Mesendoderm (in vitro differentiated cells): ENCODE results near the gene DSCAML1.

ENCODE experiments used
- DNase-seq: peaks from one replicate; pipeline ENCODE4 v3.0.0; 2013
- H2AK5ac ChIP-seq: 2 replicates; pipeline ENCODE4 v1.6.1; 2013; ENCODE audit warnings: low read length, inconsistent platforms
- H2BK120ac ChIP-seq: 2 replicates; pipeline ENCODE4 v1.6.1; 2013; ENCODE audit warnings: low read depth, mild to moderate bottlenecking, low read length, moderate library complexity, mixed read lengths
- H2BK15ac ChIP-seq: replicated peaks from 2 replicates; pipeline ENCODE4 v1.6.1; 2013; ENCODE audit warnings: low read depth, mild to moderate bottlenecking, moderate library complexity
- H2BK5ac ChIP-seq: 2 replicates; pipeline ENCODE4 v1.6.1; 2013; ENCODE audit warnings: low read length, inconsistent platforms
- H3K18ac ChIP-seq: 2 replicates; pipeline ENCODE4 v1.6.1; 2013; ENCODE audit warnings: mild to moderate bottlenecking, low read length, mixed read lengths
- H3K23ac ChIP-seq: one replicate; pipeline ENCODE4 v1.6.1; 2013; ENCODE audit warnings: low read length
- H3K27ac ChIP-seq: 2 replicates; pipeline ENCODE4 v1.5.1; 2013; ENCODE audit warnings: low read depth, mild to moderate bottlenecking, inconsistent platforms, low read length, moderate library complexity
- H3K27me3 ChIP-seq: 2 replicates; pipeline ENCODE4 v1.6.1; 2013; ENCODE audit warnings: low read length, control low read depth, mild to moderate bottlenecking, inconsistent platforms; ENCODE audit not compliant: insufficient read depth, poor library complexity
- H3K36me3 ChIP-seq: 2 replicates; pipeline ENCODE4 v1.6.1; 2013; ENCODE audit warnings: low read length, inconsistent platforms; ENCODE audit not compliant: control insufficient read depth, insufficient read depth
- H3K4ac ChIP-seq: one replicate; pipeline ENCODE4 v1.6.1; 2013; ENCODE audit warnings: low read depth, mild to moderate bottlenecking, low read length, moderate library complexity
- H3K4me1 ChIP-seq: 2 replicates; pipeline ENCODE4 v1.6.1; 2013; ENCODE audit warnings: low read depth, low read length, inconsistent platforms; ENCODE audit not compliant: control insufficient read depth
- H3K4me2 ChIP-seq: 2 replicates; pipeline ENCODE4 v1.6.1; 2013; ENCODE audit warnings: low read length
- H3K4me3 ChIP-seq: 2 replicates; pipeline ENCODE4 v1.5.1; 2013; ENCODE audit warnings: mild to moderate bottlenecking, low read length
- H3K56ac ChIP-seq: one replicate; pipeline ENCODE4 v1.6.1; 2013; ENCODE audit warnings: low read length
- H3K79me1 ChIP-seq: 2 replicates; pipeline ENCODE4 v1.6.1; 2013; ENCODE audit warnings: low read length, inconsistent platforms
- H3K79me2 ChIP-seq: 2 replicates; pipeline ENCODE4 v1.6.1; 2013; ENCODE audit warnings: mild to moderate bottlenecking, low read length; ENCODE audit not compliant: control insufficient read depth, insufficient read depth
- H3K9ac ChIP-seq: 2 replicates; pipeline ENCODE4 v1.6.1; 2013; ENCODE audit warnings: low read length, inconsistent platforms
- H4K5ac ChIP-seq: one replicate; pipeline ENCODE4 v1.6.1; 2013; ENCODE audit warnings: low read length
- H4K8ac ChIP-seq: one replicate; pipeline ENCODE4 v1.6.1; 2013; ENCODE audit warnings: low read depth, mild to moderate bottlenecking, control low read depth, low read length, moderate library complexity
- WGBS: extraction: QIAGEN DNeasy Blood & Tissue Kit; methylation state at CpG from one replicate; pipeline ENCODE4 v1.1.7; 2013; ENCODE audit warnings: low lambda C conversion rate, missing lambda C conversion rate; ENCODE audit not compliant: insufficient coverage; ENCODE audit errors: extremely low coverage; 5-methylcytosine and 5-hydroxymethylcytosine counted together

The DSCAML1 gene

GRCh38 chr11:117759305-117759704 is 37.7 kb downstream of the DSCAML1 start:
- no peak overlapping the region for H3K4me2 ChIP-seq
- H3K79me2 ChIP-seq: no peaks in the 10 kb centered on the region
- no peak overlapping the region for H2BK120ac ChIP-seq
- H3K4ac ChIP-seq: no peak overlapping the region
- no peak overlapping the region for H3K18ac ChIP-seq
- no peak overlapping the region for H2BK5ac ChIP-seq
- H3K23ac ChIP-seq: no peak overlapping the region
- no peaks in the 10 kb centered on the region for H3K36me3 ChIP-seq
- H4K5ac ChIP-seq: no peak overlapping the region
- H2AK5ac ChIP-seq: no peak overlapping the region
- no peaks in the 10 kb centered on the region for H3K79me1 ChIP-seq
- no peak overlapping the region for H3K56ac ChIP-seq
- no peak overlapping the region for H3K4me3 ChIP-seq
- no peaks in the 10 kb centered on the region for H3K4me1 ChIP-seq
- DNase-seq: no peak
- no peak overlapping the region for H2BK15ac ChIP-seq
- H3K9ac ChIP-seq: no peak overlapping the region
- no peak overlapping the region for H4K8ac ChIP-seq
- no peaks in the 10 kb centered on the region for H3K27me3 ChIP-seq
- no peak overlapping the region for H3K27ac ChIP-seq
- WGBS: no CpG with 5 or more reads among the region's 8 CpGs

- no peaks in the 10 kb centered on the region for H3K4me1 ChIP-seq
- H3K79me2 ChIP-seq: no peaks in the 10 kb centered on the region
- no peak overlapping the region for H3K27ac ChIP-seq
- H2BK15ac ChIP-seq: no peak overlapping the region
- no peak overlapping the region for H3K56ac ChIP-seq
- H3K27me3 ChIP-seq: no peaks in the 10 kb centered on the region
- H4K8ac ChIP-seq: no peak overlapping the region
- no peak overlapping the region for H3K4me2 ChIP-seq
- H3K79me1 ChIP-seq: no peaks in the 10 kb centered on the region
- H2AK5ac ChIP-seq: no peak overlapping the region
- no peak overlapping the region for H3K18ac ChIP-seq
- H2BK120ac ChIP-seq: no peak overlapping the region
- no peak overlapping the region for H3K4me3 ChIP-seq
- H4K5ac ChIP-seq: no peak overlapping the region
- no peak overlapping the region for H3K23ac ChIP-seq
- DNase-seq: no peak
- WGBS: no CpG with 5 or more reads among the region's 4 CpGs
- H3K4ac ChIP-seq: no peak overlapping the region
- H3K36me3 ChIP-seq: no peaks in the 10 kb centered on the region
- H3K9ac ChIP-seq: no peak overlapping the region
- no peak overlapping the region for H2BK5ac ChIP-seq
Observed at GRCh38 chr11:117754030-117754429, 43.0 kb downstream of the DSCAML1 start.

GRCh38 chr11:117752721-117753237 is 44.2 kb downstream of the DSCAML1 start:
- no peaks in the 10 kb centered on the region for H3K27me3 ChIP-seq
- H3K56ac ChIP-seq: no peak overlapping the region
- H4K5ac ChIP-seq: no peak overlapping the region
- no peaks in the 10 kb centered on the region for H3K79me1 ChIP-seq
- H3K36me3 ChIP-seq: no peaks in the 10 kb centered on the region
- no peak overlapping the region for H3K27ac ChIP-seq
- DNase-seq: no peak
- no CpG with 5 or more reads among the region's 9 CpGs for WGBS
- H2BK5ac ChIP-seq: no peak overlapping the region
- no peak overlapping the region for H4K8ac ChIP-seq
- no peak overlapping the region for H3K4ac ChIP-seq
- no peak overlapping the region for H3K4me2 ChIP-seq
- no peaks in the 10 kb centered on the region for H3K79me2 ChIP-seq
- no peak overlapping the region for H3K9ac ChIP-seq
- no peak overlapping the region for H3K4me3 ChIP-seq
- no peak overlapping the region for H2BK15ac ChIP-seq
- no peak overlapping the region for H3K23ac ChIP-seq
- no peak overlapping the region for H2AK5ac ChIP-seq
- H2BK120ac ChIP-seq: no peak overlapping the region
- no peak overlapping the region for H3K18ac ChIP-seq
- no peaks in the 10 kb centered on the region for H3K4me1 ChIP-seq

GRCh38 chr11:117752071-117752470 is 44.9 kb downstream of the DSCAML1 start:
- H4K8ac ChIP-seq: no peak overlapping the region
- no peak overlapping the region for H2BK5ac ChIP-seq
- H3K4me2 ChIP-seq: no peak overlapping the region
- no CpG with 5 or more reads among the region's 2 CpGs for WGBS
- H3K79me2 ChIP-seq: no peaks in the 10 kb centered on the region
- no peak overlapping the region for H2BK120ac ChIP-seq
- no peak overlapping the region for H3K9ac ChIP-seq
- DNase-seq: no peak
- H3K36me3 ChIP-seq: no peaks in the 10 kb centered on the region
- H2BK15ac ChIP-seq: no peak overlapping the region
- no peak overlapping the region for H3K56ac ChIP-seq
- no peaks in the 10 kb centered on the region for H3K27me3 ChIP-seq
- no peak overlapping the region for H3K4ac ChIP-seq
- no peak overlapping the region for H3K27ac ChIP-seq
- H2AK5ac ChIP-seq: no peak overlapping the region
- no peak overlapping the region for H3K18ac ChIP-seq
- no peaks in the 10 kb centered on the region for H3K79me1 ChIP-seq
- no peak overlapping the region for H3K23ac ChIP-seq
- H4K5ac ChIP-seq: no peak overlapping the region
- H3K4me3 ChIP-seq: no peak overlapping the region
- H3K4me1 ChIP-seq: no peaks in the 10 kb centered on the region

- no peaks in the 10 kb centered on the region for H3K4me1 ChIP-seq
- H3K9ac ChIP-seq: no peak overlapping the region
- H3K36me3 ChIP-seq: no peaks in the 10 kb centered on the region
- no peaks in the 10 kb centered on the region for H3K79me2 ChIP-seq
- WGBS: 100% methylated on average over 2 of the region's 14 CpGs
- no peak overlapping the region for H3K56ac ChIP-seq
- DNase-seq: no peak
- no peak overlapping the region for H3K27ac ChIP-seq
- no peak overlapping the region for H3K18ac ChIP-seq
- H2BK5ac ChIP-seq: no peak overlapping the region
- no peaks in the 10 kb centered on the region for H3K27me3 ChIP-seq
- no peak overlapping the region for H2BK120ac ChIP-seq
- H4K8ac ChIP-seq: no peak overlapping the region
- no peak overlapping the region for H3K4me2 ChIP-seq
- no peak overlapping the region for H2BK15ac ChIP-seq
- H3K79me1 ChIP-seq: no peaks in the 10 kb centered on the region
- no peak overlapping the region for H4K5ac ChIP-seq
- no peak overlapping the region for H3K4ac ChIP-seq
- H2AK5ac ChIP-seq: no peak overlapping the region
- H3K23ac ChIP-seq: no peak overlapping the region
- H3K4me3 ChIP-seq: no peak overlapping the region
Observed at GRCh38 chr11:117750916-117751662, 45.9 kb downstream of the DSCAML1 start.

GRCh38 chr11:117750357-117750756 is 46.7 kb downstream of the DSCAML1 start:
- Histone ChIP-seq H3K4ac (no peak overlapping the region), H3K56ac (no peak overlapping the region), H3K4me2 (no peak overlapping the region), H3K9ac (no peak overlapping the region), H3K4me3 (no peak overlapping the region), H3K79me1 (no peaks in the 10 kb centered on the region), H2BK120ac (no peak overlapping the region), H3K18ac (no peak overlapping the region), H4K8ac (no peak overlapping the region), H2BK15ac (no peak overlapping the region), H2AK5ac (no peak overlapping the region), H3K36me3 (no peaks in the 10 kb centered on the region), H4K5ac (no peak overlapping the region), H3K23ac (no peak overlapping the region), H3K79me2 (no peaks in the 10 kb centered on the region), H3K27ac (no peak overlapping the region), H3K27me3 (no peaks in the 10 kb centered on the region), H3K4me1 (no peaks in the 10 kb centered on the region), H2BK5ac (no peak overlapping the region)
- no CpG with 5 or more reads among the region's 5 CpGs for WGBS
- no peak for DNase-seq
